HT1080 (cell line): ENCODE results near the gene GPRC5B. TPM values are rescaled to one million over a fixed set of nuclear protein-coding genes. Genes with fewer than 3 reads are reported as not detected.

Experiments
- DNase-seq: peaks from one replicate; pipeline ENCODE4 v3.0.0-alpha.2; 2015; ENCODE audit warnings: low read depth
- total RNA-seq: library from RNA; depleted of rRNA; stranded (reverse); fragments of >200 nt; shearing (Covaris generic); gene quantifications from 2 replicates; pipeline ENCODE4 v1.2.3, GENCODE V29; 2014

Gene GPRC5B
- total RNA-seq, 1 experiment from 2014 or later = 2.7 TPM

DNA sequence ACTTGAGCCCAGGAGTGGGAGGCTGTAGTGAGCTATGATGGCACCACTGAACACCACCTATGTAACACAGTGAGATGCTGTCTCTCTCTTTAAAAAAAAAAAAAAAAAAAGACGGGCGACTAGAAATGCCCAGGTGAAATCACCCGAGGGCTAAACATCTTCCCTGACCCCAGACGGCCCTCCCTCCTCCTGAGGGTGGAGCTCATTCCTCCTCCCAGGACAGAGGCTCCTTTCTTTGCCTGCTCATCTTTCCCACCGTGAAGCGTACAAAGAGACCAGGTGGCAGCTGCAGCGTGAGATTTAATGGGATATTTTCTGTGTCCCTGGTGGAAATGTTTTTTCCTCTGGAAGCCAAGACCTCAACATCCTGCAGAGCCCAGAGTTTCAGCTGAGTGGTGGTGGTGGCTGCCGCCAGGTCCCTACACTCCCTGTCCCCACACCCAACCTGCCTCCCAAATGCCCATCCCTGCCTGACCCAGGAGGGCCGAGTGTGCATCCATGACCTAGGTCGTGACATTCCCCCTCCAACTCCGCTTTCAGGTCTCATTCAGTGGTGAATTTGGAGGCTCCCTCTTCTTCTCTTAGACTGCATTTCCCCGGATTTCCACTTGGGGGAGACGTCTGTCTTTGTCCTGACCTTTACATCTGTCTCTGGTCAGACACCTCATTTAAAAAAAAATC is 14.4 kb upstream of the GPRC5B start:
- peak; percentile 54 for DNase-seq

DNA sequence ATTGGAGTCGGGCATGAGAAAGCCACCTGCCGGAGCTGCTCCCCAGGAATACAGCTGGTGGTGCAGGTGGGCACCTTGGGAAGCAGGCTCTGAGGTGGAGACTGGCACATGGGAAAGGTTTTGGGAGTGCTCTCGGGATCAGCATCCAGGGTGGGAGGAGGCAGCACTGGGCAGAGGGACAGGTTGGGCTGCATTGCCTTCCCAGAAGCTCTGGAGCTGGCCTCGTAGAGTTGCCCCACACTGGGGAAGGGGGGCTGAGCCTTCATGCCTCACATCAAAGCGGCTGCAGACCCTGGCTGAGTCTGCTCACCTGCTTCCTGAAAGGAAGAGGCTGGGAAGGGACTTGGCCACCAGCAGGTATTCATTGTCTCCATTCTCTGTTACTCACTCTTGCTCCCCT is 13.5 kb upstream of the GPRC5B start:
- no peak for DNase-seq

DNA sequence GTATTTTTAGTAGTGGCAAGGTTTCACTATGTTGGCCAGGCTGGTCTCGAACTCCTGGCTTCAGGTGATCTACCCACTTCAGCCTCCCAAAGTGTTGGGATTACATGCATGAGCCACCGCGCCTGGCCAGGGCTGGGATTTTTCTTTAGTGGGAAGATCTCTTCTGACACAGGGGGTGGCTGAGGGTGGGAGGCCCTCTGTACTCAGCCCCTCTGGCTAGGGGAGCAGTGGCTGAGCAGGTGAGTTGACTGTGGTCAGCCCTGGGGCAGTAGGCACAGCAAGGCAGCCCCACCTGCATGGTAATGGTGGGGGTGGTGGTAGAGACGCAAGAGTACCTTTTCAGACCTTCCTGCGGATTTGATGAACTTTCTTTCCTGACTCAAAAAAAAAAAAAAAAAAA is 12.3 kb upstream of the GPRC5B start:
- DNase-seq = no peak

DNA sequence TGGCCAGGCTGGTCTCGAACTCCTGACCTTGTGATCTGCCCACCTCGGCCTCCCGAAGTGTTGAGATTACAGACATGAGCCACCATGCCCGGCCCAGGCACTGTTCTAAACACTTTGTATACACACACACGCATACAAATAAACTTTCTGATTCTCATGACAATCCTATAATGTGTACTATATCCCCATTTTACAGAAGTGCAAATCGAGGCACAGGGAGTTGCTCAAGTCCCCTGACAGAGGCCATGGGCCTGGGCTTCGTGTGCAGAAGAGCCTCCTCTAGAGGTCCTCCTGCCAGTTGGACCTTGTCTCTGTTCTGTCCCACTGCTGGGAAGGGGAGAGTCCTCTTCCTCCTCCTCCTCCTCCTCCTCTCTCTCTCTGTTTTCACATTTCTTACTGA is 9.9 kb upstream of the GPRC5B start:
- DNase-seq = no peak

DNA sequence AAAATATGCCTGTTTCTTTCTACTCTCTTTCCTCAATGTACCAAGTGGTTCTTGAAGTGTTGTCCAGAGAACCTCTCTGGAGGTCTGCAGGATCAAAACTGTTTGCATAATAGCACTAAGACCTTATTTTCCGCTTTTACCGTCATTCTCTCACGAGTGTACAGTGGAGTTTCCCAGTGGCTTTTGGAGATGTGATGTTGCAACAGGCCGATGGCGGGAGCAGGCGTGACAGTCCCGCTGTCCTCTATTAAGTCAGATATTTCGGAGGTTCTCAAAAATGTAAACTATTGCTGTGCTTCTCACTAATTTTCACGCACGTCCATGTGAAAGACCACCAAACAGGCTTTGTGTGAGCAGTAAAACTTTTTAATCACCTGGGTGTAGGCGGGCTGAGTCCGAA is 8.3 kb upstream of the GPRC5B start:
- no peak for DNase-seq

DNA sequence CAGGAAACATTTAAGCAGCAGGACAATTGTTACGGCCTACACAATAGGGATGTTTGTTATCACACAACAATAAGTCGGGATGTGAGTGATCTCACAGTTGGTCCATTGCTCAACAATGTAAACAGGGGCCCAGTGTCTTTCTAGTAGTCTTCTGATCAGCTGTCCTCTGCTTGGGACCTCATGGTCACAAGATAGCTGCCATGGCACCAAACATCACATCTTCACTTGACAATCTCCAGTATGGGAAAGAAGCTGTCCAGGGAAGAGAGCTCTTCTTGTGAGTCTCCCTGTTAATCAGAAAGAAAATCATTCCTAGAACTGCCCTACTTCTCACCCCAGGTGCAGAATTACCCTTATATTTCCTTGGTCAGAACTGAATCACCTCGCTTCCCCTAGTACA is 6.3 kb upstream of the GPRC5B start:
- DNase-seq = no peak

DNA sequence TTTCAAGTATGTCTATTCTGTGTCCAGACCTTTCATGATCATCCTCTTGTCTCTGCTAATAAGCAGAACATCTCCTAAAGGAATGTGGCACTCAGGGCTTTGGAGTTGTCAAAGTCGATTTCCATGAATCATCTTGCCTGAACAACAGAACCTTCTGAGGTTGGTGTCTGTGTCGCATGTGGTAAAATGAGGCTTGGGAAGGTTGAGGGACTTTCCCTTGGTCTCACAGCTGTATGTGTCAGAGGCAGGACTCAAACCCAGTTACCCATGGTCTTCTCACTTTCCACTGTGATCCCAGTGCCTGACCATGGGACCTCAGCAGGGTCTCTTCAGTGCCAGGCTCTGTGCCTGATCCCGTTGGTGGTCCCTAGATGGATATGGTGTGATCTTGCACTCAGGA is 4.2 kb upstream of the GPRC5B start:
- no peak for DNase-seq

DNA sequence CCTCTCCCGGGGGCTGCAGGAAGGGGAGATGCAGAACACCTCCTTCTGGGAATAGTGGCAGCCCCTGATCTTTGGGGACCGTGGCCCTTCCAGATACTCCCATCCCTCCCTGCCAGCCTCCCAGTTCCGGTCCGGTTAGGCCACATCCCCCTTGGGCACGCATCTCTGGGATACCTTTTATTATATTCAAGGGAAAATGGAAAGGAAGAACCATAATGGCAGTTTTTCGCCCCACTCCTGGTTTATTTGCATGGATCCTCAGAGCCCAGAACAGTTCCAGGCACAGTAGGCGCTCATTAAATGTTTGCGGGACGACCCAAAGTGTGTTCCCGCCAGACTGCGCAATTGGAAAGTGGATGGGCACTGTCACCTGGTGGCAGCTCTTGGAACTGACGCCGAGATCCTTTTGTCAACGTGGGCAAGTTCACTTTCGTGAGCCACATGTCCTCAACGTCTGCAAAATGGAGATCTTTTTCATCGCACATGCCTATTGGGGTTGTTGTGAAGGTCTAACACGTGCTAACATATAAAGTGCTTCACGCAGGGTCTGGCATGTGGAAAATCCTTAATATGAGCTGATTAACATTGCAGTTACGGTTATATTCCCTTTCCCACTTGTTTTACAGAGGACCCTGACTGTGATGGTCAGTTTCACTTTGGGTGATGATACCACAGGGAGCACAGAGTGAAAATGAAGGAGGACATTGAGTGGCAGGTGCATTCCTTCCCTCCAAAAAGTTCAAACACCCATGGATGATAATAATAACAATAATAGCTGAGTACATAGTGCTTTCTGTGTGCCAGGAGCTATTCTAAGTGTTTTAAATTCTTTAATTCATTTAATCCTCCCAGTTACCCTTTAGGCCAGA is 1.7 kb upstream of the GPRC5B start:
- peak; percentile 76 for DNase-seq

DNA sequence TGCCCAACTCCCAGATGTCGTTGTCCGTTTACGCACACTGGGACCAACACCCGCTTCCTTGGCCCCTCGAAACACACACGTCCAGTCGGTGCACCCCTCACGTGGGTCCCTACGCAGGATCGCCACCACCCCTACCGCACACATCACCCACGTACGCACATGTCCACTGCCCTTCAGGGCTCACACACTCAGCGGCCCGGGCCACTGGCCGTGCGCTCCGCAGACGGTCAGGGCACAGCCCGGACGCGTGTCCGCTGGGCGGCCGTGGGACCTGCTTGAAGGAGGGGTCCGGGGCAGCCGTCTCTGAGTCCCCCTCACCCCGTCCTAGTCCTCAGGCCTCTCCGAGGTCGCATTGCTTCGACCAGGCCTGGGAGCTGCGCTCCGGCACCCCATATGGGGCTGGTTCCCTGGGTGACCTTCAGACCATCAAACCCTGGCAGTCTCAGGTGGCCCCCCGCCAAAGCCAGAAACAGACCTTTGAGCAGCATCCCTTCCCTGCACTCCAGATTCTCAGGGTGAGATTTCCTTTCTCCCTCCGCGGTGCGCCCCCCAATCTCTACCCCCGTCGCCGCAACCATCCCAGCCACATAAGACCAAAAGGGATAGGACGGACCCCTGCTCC is 914 bp upstream of the GPRC5B start:
- DNase-seq = no peak

DNA sequence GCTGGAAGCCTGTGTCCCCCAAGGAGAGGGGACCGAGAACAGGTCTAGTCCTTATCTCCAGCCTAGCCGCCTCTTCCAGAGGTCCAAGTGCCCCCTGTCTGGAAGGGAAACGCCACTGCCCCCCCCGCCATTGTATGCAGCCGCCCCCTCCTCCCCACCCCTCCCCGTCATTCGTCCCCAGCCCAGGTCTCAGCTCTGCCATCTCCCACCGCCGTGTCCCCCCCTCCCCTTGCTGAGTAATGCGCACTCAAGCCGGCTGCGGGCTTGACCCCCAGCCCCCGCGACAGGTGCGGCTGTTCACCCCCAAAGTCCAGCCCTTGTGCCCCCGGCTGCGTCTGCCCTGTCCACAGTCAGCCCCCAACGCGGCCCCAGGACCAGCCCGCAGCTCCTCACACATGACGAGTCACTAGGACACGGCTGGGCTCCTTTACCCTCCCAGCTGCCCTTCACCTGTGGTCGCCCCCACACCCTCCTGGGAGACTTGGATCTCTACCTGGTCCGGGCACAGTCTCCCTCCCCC is 622 bp downstream of the GPRC5B start:
- no peak for DNase-seq

DNA sequence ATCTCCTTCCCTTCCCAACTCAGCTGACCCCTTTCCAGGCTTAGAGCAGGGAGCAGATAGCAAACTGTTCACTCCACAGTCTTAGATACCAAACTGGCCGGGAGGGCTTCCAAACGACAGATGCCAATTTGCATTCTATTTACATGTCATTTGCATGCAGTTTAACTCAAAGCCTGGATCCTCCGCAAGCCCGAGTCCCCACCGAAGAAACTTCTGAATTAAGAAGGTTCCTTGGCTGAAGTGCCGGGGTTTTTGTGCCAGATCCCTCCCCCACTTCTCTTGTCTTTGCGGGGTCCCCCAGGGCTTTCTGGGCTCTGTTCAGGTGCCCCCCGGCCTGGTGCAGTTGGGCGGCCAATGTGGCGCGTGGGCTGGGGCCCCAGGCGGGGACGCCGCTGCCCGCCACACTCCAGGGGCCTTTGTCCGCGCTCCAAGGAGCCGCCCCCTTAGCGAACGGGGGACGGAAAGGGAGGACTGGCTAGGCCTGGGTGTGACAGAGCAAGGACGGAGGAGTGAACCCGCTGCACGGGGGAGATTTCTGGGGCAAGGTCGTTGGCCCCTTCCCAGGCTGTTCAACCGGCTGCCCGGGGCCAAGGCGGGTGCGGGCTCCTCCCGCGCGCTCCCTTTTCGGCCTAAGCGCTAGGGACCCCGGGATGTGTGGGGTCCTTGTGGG is 1.2 kb downstream of the GPRC5B start:
- no peak for DNase-seq

DNA sequence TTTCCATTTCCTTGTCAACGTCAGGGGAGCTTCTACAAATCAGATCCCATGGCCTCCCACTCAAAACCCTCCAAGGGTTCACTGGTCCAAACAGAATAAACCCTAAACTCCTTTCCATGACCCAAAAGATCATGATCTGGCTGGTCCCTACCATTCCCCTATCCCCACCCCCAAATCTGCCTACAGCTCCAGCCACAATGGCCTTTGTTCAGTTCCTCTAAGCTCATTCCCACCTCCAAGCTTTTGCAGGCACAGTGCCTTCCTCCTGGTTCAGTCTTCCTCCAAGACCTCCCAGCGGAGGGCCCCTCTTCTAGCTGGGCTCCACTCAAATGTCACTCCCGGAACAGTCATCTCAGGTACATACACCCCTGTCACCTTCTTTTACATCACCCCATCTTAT is 2.0 kb downstream of the GPRC5B start:
- DNase-seq = no peak

DNA sequence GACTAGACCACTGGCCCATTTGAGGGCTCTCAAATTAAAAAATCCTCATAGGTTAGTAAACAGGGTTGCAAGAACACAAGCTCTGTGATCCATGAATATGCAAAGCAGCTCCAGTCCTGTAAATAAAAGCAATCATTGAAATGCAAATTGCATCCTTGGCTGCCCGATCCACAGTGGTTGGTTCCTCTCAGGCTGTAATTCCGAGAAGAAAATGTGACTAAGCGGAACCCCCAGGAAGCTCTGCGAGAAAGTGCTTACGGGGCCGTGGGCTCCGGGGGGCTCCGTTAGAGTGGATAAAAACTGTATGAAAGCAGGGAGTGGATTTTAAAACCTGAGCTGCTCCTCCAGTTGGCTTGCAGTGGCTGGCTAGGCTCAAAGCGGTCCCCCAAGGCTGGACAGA is 2.5 kb downstream of the GPRC5B start:
- DNase-seq = no peak

DNA sequence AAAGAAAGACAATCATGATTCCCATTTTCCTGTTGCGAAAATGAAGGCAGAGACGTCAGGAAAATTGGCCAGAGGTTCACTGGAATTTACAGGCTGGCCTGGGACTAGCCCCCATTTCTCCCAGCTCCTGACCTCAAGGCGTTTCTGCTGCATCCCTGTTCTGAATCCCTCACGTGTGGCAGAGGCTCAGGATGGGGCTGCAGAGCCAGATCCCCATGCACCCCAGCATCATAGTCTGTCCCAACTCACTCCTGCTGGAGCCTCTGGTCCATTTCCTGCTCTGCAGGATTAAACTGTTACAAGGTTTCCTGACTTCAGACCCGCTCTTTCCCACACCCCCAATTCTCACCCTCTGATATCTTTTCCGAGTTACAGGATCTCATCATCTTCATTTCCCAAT is 2.9 kb downstream of the GPRC5B start:
- DNase-seq = no peak

DNA sequence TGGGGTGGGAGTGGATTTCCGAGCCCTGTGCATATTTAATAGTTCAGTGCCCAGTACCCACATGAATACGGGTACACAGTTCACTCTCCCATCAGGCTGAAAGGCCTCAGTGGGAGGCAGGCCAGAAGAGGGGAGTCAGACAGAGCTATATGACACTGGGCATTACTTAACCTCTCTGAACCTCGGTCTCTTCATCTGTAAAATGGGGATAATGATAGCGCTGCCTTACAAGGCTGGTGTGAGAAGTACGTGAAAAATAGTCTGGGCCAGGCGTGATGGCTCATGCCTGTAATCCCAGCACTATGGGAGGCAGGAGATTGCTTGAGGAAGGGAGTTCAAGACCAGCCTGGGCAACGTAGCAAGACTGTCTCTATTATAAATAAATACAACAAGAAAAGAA is 3.6 kb downstream of the GPRC5B start:
- no peak for DNase-seq

DNA sequence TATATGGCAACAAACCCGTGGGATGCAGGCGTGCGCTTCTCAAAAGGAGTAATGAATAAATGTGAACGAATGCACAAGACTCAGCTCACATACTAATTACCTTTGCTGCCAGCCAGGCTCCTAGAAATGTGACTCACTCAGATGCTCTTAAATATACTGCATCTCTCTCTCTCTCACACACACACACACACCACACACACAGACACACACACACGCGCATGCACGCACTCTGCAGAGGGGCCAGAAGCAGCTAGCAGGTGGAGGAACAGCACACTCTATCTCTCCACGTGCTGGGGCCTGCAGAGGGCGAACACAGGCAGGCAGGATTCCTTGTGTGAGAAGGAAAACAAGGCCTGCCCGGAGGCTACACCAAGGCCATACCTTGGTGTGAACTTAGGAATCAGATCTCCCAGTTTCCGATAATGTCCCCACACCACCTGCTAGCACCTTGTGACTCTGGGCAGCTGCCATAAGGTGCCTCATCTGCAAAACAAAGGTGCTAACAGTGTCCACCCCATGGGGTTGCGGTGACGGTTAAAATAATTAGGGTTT is 5.3 kb downstream of the GPRC5B start:
- DNase-seq = peak; percentile 48

DNA sequence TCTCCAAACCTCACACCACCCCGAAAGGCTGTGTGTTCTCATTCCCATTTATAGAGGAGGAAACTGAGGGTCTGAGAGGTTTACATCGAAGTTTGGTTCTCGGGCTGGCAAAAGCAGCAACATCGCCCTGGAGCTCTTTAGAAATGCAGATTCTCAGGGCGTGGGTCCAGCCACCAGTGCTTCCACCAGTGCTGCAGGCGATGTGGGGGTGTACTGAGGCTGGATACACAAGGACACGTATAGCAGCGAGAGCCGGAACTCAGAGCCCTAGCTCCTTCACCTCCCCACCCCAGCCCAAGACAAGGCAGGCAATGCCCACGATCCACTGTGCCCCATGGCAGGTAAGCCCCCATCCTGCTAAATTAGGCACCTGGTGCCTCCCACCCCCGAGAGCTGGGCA is 5.9 kb downstream of the GPRC5B start:
- no peak for DNase-seq

DNA sequence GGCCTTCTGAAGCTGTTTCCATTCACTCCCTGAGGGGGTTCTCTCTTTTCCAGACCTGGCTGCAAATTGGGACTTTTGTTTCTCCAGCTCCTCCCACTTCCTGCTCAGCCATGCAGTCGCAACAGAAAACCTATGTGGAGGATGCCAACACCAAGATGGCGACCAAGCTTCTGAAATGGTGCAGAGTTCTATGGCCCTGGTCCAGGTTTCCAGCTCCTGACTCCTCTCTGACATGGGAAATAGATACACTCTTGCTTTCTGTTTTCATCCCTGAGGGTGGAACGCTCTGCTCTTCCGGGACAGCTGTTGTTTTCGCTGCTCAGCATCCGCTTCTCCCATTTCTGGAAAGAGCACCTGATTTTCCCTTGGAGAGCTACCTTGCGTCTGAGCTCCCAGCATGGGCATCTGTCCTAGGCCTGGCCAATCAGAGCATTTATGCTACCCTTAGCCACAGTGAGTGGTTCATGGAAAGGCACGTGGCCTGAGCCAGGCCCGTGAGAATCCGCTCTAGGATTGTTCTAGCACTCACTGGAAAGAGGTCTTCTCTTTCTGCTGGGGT is 8.1 kb downstream of the GPRC5B start:
- no peak for DNase-seq

DNA sequence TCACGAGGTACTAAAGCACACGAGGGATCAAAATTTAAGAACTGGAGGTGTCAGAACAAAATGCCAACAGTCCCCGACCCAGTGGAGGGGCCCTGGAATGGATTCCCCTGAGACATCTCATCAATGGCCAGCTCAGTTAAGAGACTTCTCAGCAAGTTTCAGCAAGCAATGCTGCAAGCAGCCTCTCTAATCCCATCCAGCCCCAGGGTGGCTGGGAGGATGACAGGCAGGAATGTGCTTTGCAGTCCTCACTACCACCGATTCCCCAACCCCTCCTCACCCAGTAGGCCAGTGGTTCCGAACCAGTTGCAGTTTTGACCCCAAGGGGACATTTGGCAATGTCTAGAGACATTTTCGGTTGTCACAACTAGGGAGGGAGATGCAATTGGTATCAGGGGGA is 8.7 kb downstream of the GPRC5B start:
- DNase-seq = no peak

DNA sequence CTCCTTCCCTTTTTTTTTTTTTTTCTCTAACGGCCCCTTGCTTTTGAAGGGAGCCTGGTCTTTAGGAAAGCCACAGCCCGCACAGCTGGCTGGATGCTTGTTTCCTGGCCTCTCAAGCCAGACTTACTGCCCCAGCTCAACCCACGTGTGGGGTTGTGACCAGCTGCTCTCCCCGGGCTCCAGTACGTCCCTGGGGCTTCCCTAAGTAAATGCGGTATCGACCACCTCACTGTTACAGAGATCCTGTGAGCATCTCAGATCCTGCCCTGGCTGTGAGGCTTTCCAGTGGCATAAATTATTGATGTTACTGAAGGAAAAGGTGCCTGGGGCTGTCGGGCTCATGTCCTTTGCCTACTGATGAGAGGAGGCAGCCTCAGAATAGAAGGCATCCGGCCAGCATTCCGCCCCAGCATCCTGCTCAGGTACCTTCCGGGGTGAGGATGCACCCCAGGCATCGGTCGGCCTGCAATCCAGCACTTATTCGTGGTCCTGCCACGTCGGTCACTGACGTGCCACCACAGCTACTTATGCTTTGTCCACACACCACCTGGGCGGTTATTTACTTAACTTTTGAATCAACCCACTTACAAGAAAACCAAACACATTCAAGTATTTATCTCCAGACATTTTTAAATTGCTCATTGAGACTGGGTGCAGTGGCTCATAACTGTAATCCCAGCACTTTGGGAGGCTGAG is 9.6 kb downstream of the GPRC5B start:
- no peak for DNase-seq

DNA sequence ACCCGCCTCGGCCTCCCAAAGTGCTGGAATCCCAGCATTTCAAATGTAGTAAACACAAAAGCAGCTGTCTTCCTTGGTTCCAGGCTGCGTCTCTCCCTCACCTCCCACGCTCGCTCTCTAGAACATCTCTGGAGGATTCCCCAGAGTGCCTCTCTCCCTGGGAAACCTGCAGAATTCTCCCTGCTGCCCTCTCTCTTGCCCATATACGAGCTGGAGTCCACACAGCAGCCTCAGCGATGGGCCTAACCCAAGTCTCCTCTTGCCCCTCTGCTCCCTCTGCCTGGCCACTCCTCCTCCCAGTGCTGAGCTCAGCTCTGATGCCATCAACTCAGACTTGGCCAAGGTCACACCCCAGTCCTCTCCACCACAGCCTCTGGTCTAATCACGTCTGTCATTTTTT is 10.6 kb downstream of the GPRC5B start:
- DNase-seq = no peak
